ENCODE results near the gene CGN.

GRCh38 chr1:151514366-151514765, 3.2 kb downstream of the CGN start:
- TF ChIP-seq POLR2A (IDR thresholded peaks at IDR 0.05; ENCODE audit: low read depth, low read length) (no peak), POLR2AphosphoS5 (IDR thresholded peaks at IDR 0.05; ENCODE audit: low read depth, low read length) (no peak)

All from GM12892 (cell line).